ENCODE results near the gene CCDC97. TPM values are rescaled to one million over a fixed set of nuclear protein-coding genes. Genes with fewer than 3 reads are reported as not detected.
A peak's percentile ranks its signal among the peaks of the same experiment; 100 is the strongest.

CCDC97 gene
- total RNA-seq, 1 experiment from 2014 or later, result 23.0 TPM

- TF ChIP-seq EZH2 (IDR thresholded peaks at IDR 0.05) (no peak), ZBTB33 (IDR thresholded peaks at IDR 0.05; ENCODE audit: extremely low read depth, insufficient replicate concordance, low read length) (no peak), POLR2A (IDR thresholded peaks at IDR 0.05; ENCODE audit: borderline replicate concordance, extremely low read depth, insufficient read depth, insufficient read length) (no peak), RAD21 (IDR thresholded peaks at IDR 0.05; ENCODE audit: low read depth) (no peak), CBX3 (IDR thresholded peaks at IDR 0.05; ENCODE audit: low read depth) (no peak), EZH2phosphoT487 (IDR thresholded peaks at IDR 0.05; ENCODE audit: borderline replicate concordance) (no peak), CEBPB (IDR thresholded peaks at IDR 0.05; ENCODE audit: low read depth) (no peak)
Measured at GRCh38 chr19:41305927-41306793, 3.8 kb upstream of the CCDC97 start (continued).

GRCh38 chr19:41307090-41307875 is 2.7 kb upstream of the CCDC97 start:
- peaks cover 4% of the 10 kb centered on the region; the same call in 1 of the 2 replicates for H4K20me1 ChIP-seq (ENCODE audit: insufficient read depth)
- ChIA-PET RAD21 (ENCODE audit: low non-redundant PET in 1 of 2, low total read pairs in 2 of 2, uncharacterized antibody in 2 of 2, unreplicated experiment in 2 of 2) (interaction anchor here in 1 of 2 experiments (0.6 kb wide), 1 partner anchor 149 kb away, joined by 6 read pairs; no protein-coding TSS in a partner anchor), CTCF (interaction anchor here (0.9 to 2.2 kb wide), 6 partner anchors 15 to 332 kb away, joined by 3 to 22 read pairs (median 5); partner anchors contain the start of gene B9D2)
- TF ChIP-seq EGR1 (IDR thresholded peaks at IDR 0.05; ENCODE audit: low read depth) (no peak), CEBPB (IDR thresholded peaks at IDR 0.05; ENCODE audit: low read depth) (no peak), MAX (IDR thresholded peaks at IDR 0.05) (no peak), SIN3A (IDR thresholded peaks at IDR 0.05; ENCODE audit: low read depth) (no peak), CBX3 (IDR thresholded peaks at IDR 0.05; ENCODE audit: low read depth) (no peak), TCF7L2 (IDR thresholded peaks at IDR 0.05; ENCODE audit: borderline replicate concordance, extremely low read depth, insufficient read depth, insufficient read length) (no peak), SP1 (IDR thresholded peaks at IDR 0.05; ENCODE audit: low read depth) (no peak), ELF1 (IDR thresholded peaks at IDR 0.05; ENCODE audit: borderline replicate concordance, low read depth) (no peak), EZH2phosphoT487 (IDR thresholded peaks at IDR 0.05; ENCODE audit: borderline replicate concordance) (no peak), EZH2 (IDR thresholded peaks at IDR 0.05) (no peak), ZBTB33 (IDR thresholded peaks at IDR 0.05; ENCODE audit: extremely low read depth, insufficient replicate concordance, low read length) (no peak), ZNF274 (IDR thresholded peaks at IDR 0.05; ENCODE audit: low read depth, low read length) (no peak), RAD21 (IDR thresholded peaks at IDR 0.05; ENCODE audit: low read depth) (no peak)

More at GRCh38 chr19:41307090-41307875, 2.7 kb upstream of the CCDC97 start:
- no peaks in the 10 kb centered on the region for H3K9me3 ChIP-seq (ENCODE audit: control insufficient read depth in 1 of 2, insufficient read depth in 1 of 2, low read depth in 1 of 2, low read length in 2 of 2)
- H3K4me3 ChIP-seq (replicated peaks in 1 of 2; ENCODE audit: low read depth in 1 of 2, low read length in 2 of 2), result no peak overlapping the region
- POLR2A ChIA-PET, result no interaction called here
- H2AFZ ChIP-seq (ENCODE audit: low read depth, low read length, poor library complexity, severe bottlenecking), result no peak overlapping the region
- BruUV-seq (replicated peaks), result TSS peak; percentile 20
- H3K36me3 ChIP-seq (ENCODE audit: control insufficient read depth in 1 of 2, insufficient read depth in 2 of 2, low read length in 2 of 2), result peaks cover 28 to 56% of the 10 kb centered on the region in 2 experiments
- peaks cover 18% of the 10 kb centered on the region for H3K79me2 ChIP-seq (ENCODE audit: insufficient read depth, low read length)
- peak overlapping the region; percentile 44; the same call in 1 of the 2 replicates for H3K27ac ChIP-seq (ENCODE audit: low read depth, low read length)
- H3K27me3 ChIP-seq (ENCODE audit: insufficient read depth, low read length), result no peaks in the 10 kb centered on the region
- peaks cover 12 to 25% of the 10 kb centered on the region in 2 experiments for H3K4me1 ChIP-seq (ENCODE audit: control insufficient read depth in 1 of 2, insufficient read depth in 2 of 2, low read length in 2 of 2)
- no peak overlapping the region for H3K4me2 ChIP-seq (ENCODE audit: low read length)
- DNase-seq (ENCODE audit: low read depth, low spot score) (no peak), ATAC-seq (no peak)
- no peaks in the 10 kb centered on the region for H3K9me2 ChIP-seq (ENCODE audit: insufficient read depth)
- intact Hi-C loops (cut with micrococcal nuclease), result no loop called here
- H3K9ac ChIP-seq (ENCODE audit: low read length), result no peak overlapping the region

Data from HCT116 (cell line).